ENCODE data around the gene AIFM1. TPM values are rescaled to one million over a fixed set of nuclear protein-coding genes. Genes with fewer than 3 reads are reported as not detected.
A peak's percentile ranks its signal among the peaks of the same experiment; 100 is the strongest.

Gene AIFM1
- total and polyA plus RNA-seq, 4 experiments from 2014 or later, result 20.0 to 39.4 (median 27.9) TPM

- Mint-ChIP-seq H3K27me3 (no peaks in the 10 kb centered on the region), H3K27ac (no peak overlapping the region), H3K36me3 (peaks cover 0 to 8% of the 10 kb centered on the region in 2 donors), H3K4me3 (no peak overlapping the region), H3K9me3 (no peaks in the 10 kb centered on the region), H3K4me1 (peaks cover 9 to 37% (median 27%) of the 10 kb centered on the region in 4 donors)
- intact Hi-C loops (cut with micrococcal nuclease), result no loop called here
- ChIA-PET CTCF (ENCODE audit: partially characterized antibody) (interaction anchor here (0.8 to 1.0 kb wide), 2 partner anchors 31 to 33 kb away, joined by 3 to 4 read pairs; no protein-coding TSS in a partner anchor), POLR2A (ENCODE audit: partially characterized antibody) (no interaction called here)
- H3K4me1 ChIP-seq (ENCODE audit: insufficient read depth, low read length), result peaks cover 27% of the 10 kb centered on the region
- H3K4me3 ChIP-seq (ENCODE audit: low read length in 2 of 2), result no peak overlapping the region
- H3K27me3 ChIP-seq (ENCODE audit: insufficient read depth, low read length), result no peaks in the 10 kb centered on the region
- no peaks in the 10 kb centered on the region for H3K36me3 ChIP-seq (ENCODE audit: insufficient read depth, low read length)
- no peak for DNase-seq
- no peaks in the 10 kb centered on the region for H3K9me3 ChIP-seq (ENCODE audit: control insufficient read depth in 1 of 2, low read length in 2 of 2)
- H3K27ac ChIP-seq (ENCODE audit: low read depth, low read length), result no peak overlapping the region
These were observed 5.9 kb downstream of the AIFM1 start for GRCh38 chrX:130159776-130160175.

GRCh38 chrX:130158311-130158710 is 7.3 kb downstream of the AIFM1 start:
- no peak for DNase-seq
- Histone ChIP-seq H3K27me3 (ENCODE audit: insufficient read depth, low read length) (no peaks in the 10 kb centered on the region), H3K36me3 (ENCODE audit: insufficient read depth, low read length) (no peaks in the 10 kb centered on the region), H3K9me3 (ENCODE audit: control insufficient read depth in 1 of 2, low read length in 2 of 2) (no peaks in the 10 kb centered on the region), H3K4me3 (ENCODE audit: low read length in 2 of 2) (no peak overlapping the region), H3K4me1 (ENCODE audit: insufficient read depth, low read length) (peaks cover 15% of the 10 kb centered on the region), H3K27ac (ENCODE audit: low read depth, low read length) (no peak overlapping the region)
- CTCF ChIA-PET (ENCODE audit: partially characterized antibody), result interaction anchor here (0.7 kb wide), 1 partner anchor 10 kb away, joined by 3 read pairs; no protein-coding TSS in a partner anchor
- peaks cover 0 to 8% of the 10 kb centered on the region in 2 donors for H3K36me3 Mint-ChIP-seq
- H3K27ac Mint-ChIP-seq, result no peak overlapping the region
- no peaks in the 10 kb centered on the region for H3K9me3 Mint-ChIP-seq
- H3K4me3 Mint-ChIP-seq, result no peak overlapping the region
- intact Hi-C loops (cut with micrococcal nuclease), result no loop called here
- H3K4me1 Mint-ChIP-seq, result peaks cover 8 to 26% (median 18%) of the 10 kb centered on the region in 4 donors
- POLR2A ChIA-PET (ENCODE audit: partially characterized antibody), result no interaction called here
- no peaks in the 10 kb centered on the region for H3K27me3 Mint-ChIP-seq

GRCh38 chrX:130155564-130155963 is 10.1 kb downstream of the AIFM1 start:
- Histone ChIP-seq H3K27ac (ENCODE audit: low read depth, low read length) (no peak overlapping the region), H3K4me3 (ENCODE audit: low read length in 2 of 2) (no peak overlapping the region), H3K9me3 (ENCODE audit: control insufficient read depth in 1 of 2, low read length in 2 of 2) (no peaks in the 10 kb centered on the region), H3K27me3 (ENCODE audit: insufficient read depth, low read length) (no peaks in the 10 kb centered on the region), H3K4me1 (ENCODE audit: insufficient read depth, low read length) (peaks cover 4% of the 10 kb centered on the region), H3K36me3 (ENCODE audit: insufficient read depth, low read length) (no peaks in the 10 kb centered on the region)
- Mint-ChIP-seq H3K4me3 (no peak overlapping the region), H3K27me3 (no peaks in the 10 kb centered on the region), H3K27ac (no peak overlapping the region), H3K4me1 (peaks cover 4 to 12% (median 8%) of the 10 kb centered on the region in 4 donors), H3K36me3 (peaks cover 0 to 9% of the 10 kb centered on the region in 2 donors), H3K9me3 (no peaks in the 10 kb centered on the region)
- ChIA-PET CTCF (ENCODE audit: partially characterized antibody) (interaction anchor here (0.7 to 1.1 kb wide), 4 partner anchors 9 to 38 kb away, joined by 3 to 4 read pairs (median 3); no protein-coding TSS in a partner anchor), POLR2A (ENCODE audit: partially characterized antibody) (no interaction called here)
- no peak for DNase-seq
- intact Hi-C loops (cut with micrococcal nuclease), result no loop called here

GRCh38 chrX:130147631-130148030 is 18.0 kb downstream of the AIFM1 start:
- Histone ChIP-seq H3K27me3 (ENCODE audit: insufficient read depth, low read length) (no peaks in the 10 kb centered on the region), H3K4me1 (ENCODE audit: insufficient read depth, low read length) (no peaks in the 10 kb centered on the region), H3K36me3 (ENCODE audit: insufficient read depth, low read length) (peaks cover 7% of the 10 kb centered on the region), H3K4me3 (ENCODE audit: low read length in 2 of 2) (no peak overlapping the region), H3K9me3 (ENCODE audit: control insufficient read depth in 1 of 2, low read length in 2 of 2) (no peaks in the 10 kb centered on the region), H3K27ac (ENCODE audit: low read depth, low read length) (no peak overlapping the region)
- peak overlapping the region in 1 of 7 donors; percentile 1 for H3K27ac Mint-ChIP-seq
- H3K36me3 Mint-ChIP-seq, result peaks cover 8 to 46% of the 10 kb centered on the region in 2 donors
- CTCF ChIA-PET (ENCODE audit: partially characterized antibody), result interaction anchor here (1.1 to 2.2 kb wide), 3 partner anchors 44 to 68 kb away, joined by 3 to 6 read pairs (median 4); no protein-coding TSS in a partner anchor
- no peak for DNase-seq
- no peak overlapping the region for H3K4me3 Mint-ChIP-seq
- POLR2A ChIA-PET (ENCODE audit: partially characterized antibody), result no interaction called here
- no peaks in the 10 kb centered on the region for H3K27me3 Mint-ChIP-seq
- H3K9me3 Mint-ChIP-seq, result peaks cover 0 to 3% (median 0%) of the 10 kb centered on the region in 8 donors
- peaks cover 0 to 5% (median under 1%) of the 10 kb centered on the region in 4 donors for H3K4me1 Mint-ChIP-seq
- intact Hi-C loops (cut with micrococcal nuclease), result no loop called here

- Mint-ChIP-seq H3K4me1 (peaks cover 0 to 5% (median 1%) of the 10 kb centered on the region in 4 donors), H3K9me3 (peaks cover 0 to 3% (median 0%) of the 10 kb centered on the region in 8 donors)
- POLR2A ChIA-PET (ENCODE audit: partially characterized antibody), result no interaction called here
These were observed 20.5 kb downstream of the AIFM1 start for GRCh38 chrX:130145123-130145522.

GRCh38 chrX:130144509-130144908 is 21.1 kb downstream of the AIFM1 start:
- intact Hi-C loops (cut with micrococcal nuclease), result loop anchor here (2.0 kb wide), 1 partner anchor 48 kb away; no protein-coding TSS in a partner anchor
- H3K4me3 ChIP-seq (ENCODE audit: low read length in 2 of 2), result no peak overlapping the region
- H3K4me1 ChIP-seq (ENCODE audit: insufficient read depth, low read length), result no peaks in the 10 kb centered on the region
- H3K27ac ChIP-seq (ENCODE audit: low read depth, low read length), result no peak overlapping the region
- peaks cover 0 to 5% (median 2%) of the 10 kb centered on the region in 4 donors for H3K4me1 Mint-ChIP-seq
- H3K36me3 Mint-ChIP-seq, result peaks cover 8 to 61% of the 10 kb centered on the region in 2 donors
- H3K27ac Mint-ChIP-seq, result no peak overlapping the region
- POLR2A ChIA-PET (ENCODE audit: partially characterized antibody), result no interaction called here
- H3K4me3 Mint-ChIP-seq, result no peak overlapping the region
- no peaks in the 10 kb centered on the region for H3K27me3 Mint-ChIP-seq
- no peaks in the 10 kb centered on the region for H3K27me3 ChIP-seq (ENCODE audit: insufficient read depth, low read length)
- no peak for DNase-seq
- H3K9me3 Mint-ChIP-seq, result peaks cover 0 to 3% (median 0%) of the 10 kb centered on the region in 8 donors
- peaks cover 11% of the 10 kb centered on the region for H3K36me3 ChIP-seq (ENCODE audit: insufficient read depth, low read length)
- CTCF ChIA-PET (ENCODE audit: partially characterized antibody), result interaction anchor here (0.8 to 1.2 kb wide), 3 partner anchors 42 to 64 kb away, joined by 3 to 5 read pairs (median 3); no protein-coding TSS in a partner anchor
- H3K9me3 ChIP-seq (ENCODE audit: control insufficient read depth in 1 of 2, low read length in 2 of 2), result no peaks in the 10 kb centered on the region

More at GRCh38 chrX:130145123-130145522, 20.5 kb downstream of the AIFM1 start:
- H3K4me3 Mint-ChIP-seq, result no peak overlapping the region
- H3K27me3 Mint-ChIP-seq, result no peaks in the 10 kb centered on the region
- intact Hi-C loops (cut with micrococcal nuclease), result loop anchor here (2.0 kb wide), 1 partner anchor 48 kb away; no protein-coding TSS in a partner anchor
- H3K9me3 ChIP-seq (ENCODE audit: control insufficient read depth in 1 of 2, low read length in 2 of 2), result no peaks in the 10 kb centered on the region
- no peak overlapping the region for H3K27ac ChIP-seq (ENCODE audit: low read depth, low read length)
- DNase-seq, result no peak
- no peaks in the 10 kb centered on the region for H3K4me1 ChIP-seq (ENCODE audit: insufficient read depth, low read length)
- H3K27me3 ChIP-seq (ENCODE audit: insufficient read depth, low read length), result no peaks in the 10 kb centered on the region
- CTCF ChIA-PET (ENCODE audit: partially characterized antibody), result interaction anchor here (0.8 to 1.0 kb wide), 6 partner anchors 11 to 65 kb away, joined by 3 to 4 read pairs (median 3); no protein-coding TSS in a partner anchor
- no peak overlapping the region for H3K4me3 ChIP-seq (ENCODE audit: low read length in 2 of 2)
- no peak overlapping the region for H3K27ac Mint-ChIP-seq
- H3K36me3 Mint-ChIP-seq, result peaks cover 8 to 58% of the 10 kb centered on the region in 2 donors
- H3K36me3 ChIP-seq (ENCODE audit: insufficient read depth, low read length), result peaks cover 11% of the 10 kb centered on the region

- intact Hi-C loops (cut with micrococcal nuclease), result no loop called here
- Mint-ChIP-seq H3K36me3 (peaks cover 17 to 59% of the 10 kb centered on the region in 2 donors), H3K4me1 (peaks cover 0 to 5% (median 2%) of the 10 kb centered on the region in 4 donors), H3K9me3 (peaks cover 0 to 3% (median 0%) of the 10 kb centered on the region in 8 donors), H3K27ac (peak overlapping the region in 2 of 7 donors; percentile 3 to 43), H3K27me3 (no peaks in the 10 kb centered on the region), H3K4me3 (no peak overlapping the region)
- ChIA-PET CTCF (ENCODE audit: partially characterized antibody) (interaction anchor here (1.2 kb wide), 1 partner anchor 53 kb away, joined by 3 read pairs; no protein-coding TSS in a partner anchor), POLR2A (ENCODE audit: partially characterized antibody) (interaction anchor here (1.1 kb wide), 1 partner anchor 26 kb away, joined by 3 read pairs; the partner anchor contains the start of gene AIFM1)
- no peaks in the 10 kb centered on the region for H3K9me3 ChIP-seq (ENCODE audit: control insufficient read depth in 1 of 2, low read length in 2 of 2)
- H3K36me3 ChIP-seq (ENCODE audit: insufficient read depth, low read length), result peaks cover 22% of the 10 kb centered on the region
- H3K4me1 ChIP-seq (ENCODE audit: insufficient read depth, low read length), result no peaks in the 10 kb centered on the region
- H3K27me3 ChIP-seq (ENCODE audit: insufficient read depth, low read length), result no peaks in the 10 kb centered on the region
- H3K4me3 ChIP-seq (ENCODE audit: low read length in 2 of 2), result no peak overlapping the region
- H3K27ac ChIP-seq (ENCODE audit: low read depth, low read length), result no peak overlapping the region
- DNase-seq, result no peak
These were observed 26.0 kb downstream of the AIFM1 start for GRCh38 chrX:130139474-130140201.

Data from CD4-positive, alpha-beta memory T cell (primary cell).